Stimulated activated CD4-positive, alpha-beta T cell treated with anti-CD3 and anti-CD28 coated beads, Interleukin-4, amount 100 ng/mL, for 4 hours (primary cell): ENCODE data around the gene PDE8A.
"Not testable (repeated sequence)": the region's sequence is repeated elsewhere in the genome, so short reads cannot be mapped to it uniquely, and the experiment has no call there.

Experiments used
- DNase-seq, 2 experiments: peaks; one replicate each; pipeline ENCODE4 v3.0.0-alpha.2; 2020

PDE8A gene

DNA sequence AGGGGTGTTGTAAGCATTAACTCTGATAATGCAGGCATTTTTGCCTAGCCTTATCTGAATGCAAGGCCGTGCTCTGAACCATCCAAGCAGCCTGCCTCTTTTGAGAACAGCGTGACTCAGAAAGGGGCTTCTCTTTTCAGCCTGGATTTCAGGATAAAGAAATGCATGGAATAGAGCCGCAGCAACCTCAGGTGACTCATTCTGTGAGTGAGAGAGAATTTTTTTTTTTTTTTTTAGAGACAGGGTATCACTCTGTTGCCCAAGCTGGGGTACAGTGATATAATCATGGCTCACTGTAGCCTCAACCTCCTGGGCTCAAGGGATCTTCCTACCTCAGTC, 20.6 kb upstream of the PDE8A start:
- DNase-seq: no peak

DNA sequence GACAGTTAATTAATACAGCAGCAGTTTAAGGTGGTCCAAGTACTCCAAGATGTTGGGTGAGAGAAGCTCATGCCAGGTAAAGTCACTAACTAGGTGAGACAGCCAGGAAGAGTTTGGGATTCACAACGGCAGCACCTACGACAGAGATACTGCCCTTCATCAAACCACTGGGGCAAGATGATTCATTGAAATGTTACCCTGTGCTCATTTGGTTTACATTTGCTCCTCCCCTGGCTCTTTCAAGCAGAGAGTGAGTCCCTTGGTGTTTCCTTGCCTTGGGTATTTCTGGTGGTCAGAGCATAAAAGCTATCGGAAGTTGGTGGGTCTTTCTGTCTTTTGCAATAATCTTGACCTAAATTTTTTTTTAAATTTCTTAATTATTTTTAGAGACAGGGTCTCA, 19.9 kb upstream of the PDE8A start:
- DNase-seq: no peak

DNA sequence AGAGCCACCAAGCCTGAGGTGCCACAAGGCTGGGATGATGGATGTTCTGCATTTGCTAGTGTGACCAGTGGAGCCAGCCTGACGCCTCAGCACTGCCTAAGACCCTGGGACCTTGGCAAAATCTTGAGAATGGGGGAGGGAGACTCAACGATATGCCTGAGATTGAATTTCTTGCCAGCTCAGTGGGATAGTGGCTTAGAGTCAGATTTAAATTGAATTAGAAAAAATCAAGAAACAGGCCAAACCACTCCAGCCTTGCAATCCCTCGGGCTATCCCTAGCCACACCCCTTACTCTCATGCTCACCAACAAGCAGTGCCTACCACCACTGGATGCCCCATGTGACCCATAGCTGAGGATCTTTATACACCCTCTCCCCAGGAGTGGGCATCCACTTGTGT, 18.7 kb upstream of the PDE8A start:
- DNase-seq: no peak

DNA sequence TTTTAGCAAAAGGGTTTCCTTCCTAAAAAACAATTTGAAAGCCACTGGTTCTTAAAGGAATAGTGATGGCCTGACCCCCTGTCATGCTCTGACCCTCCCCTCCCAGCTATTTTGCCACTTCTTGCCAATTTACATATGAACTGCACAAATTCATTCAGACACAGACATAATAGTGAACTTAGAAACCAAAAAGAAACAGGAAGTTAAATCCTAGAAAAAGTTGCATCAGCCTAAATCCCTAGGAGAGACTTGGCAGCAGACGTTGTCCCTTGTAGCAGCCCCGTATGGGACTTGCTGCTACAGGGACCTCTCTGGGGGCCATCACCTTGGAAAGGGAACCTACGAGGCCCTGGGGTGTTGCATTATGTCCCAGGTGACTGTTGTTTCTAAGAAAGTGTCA, 14.3 kb upstream of the PDE8A start:
- no peak for DNase-seq

DNA sequence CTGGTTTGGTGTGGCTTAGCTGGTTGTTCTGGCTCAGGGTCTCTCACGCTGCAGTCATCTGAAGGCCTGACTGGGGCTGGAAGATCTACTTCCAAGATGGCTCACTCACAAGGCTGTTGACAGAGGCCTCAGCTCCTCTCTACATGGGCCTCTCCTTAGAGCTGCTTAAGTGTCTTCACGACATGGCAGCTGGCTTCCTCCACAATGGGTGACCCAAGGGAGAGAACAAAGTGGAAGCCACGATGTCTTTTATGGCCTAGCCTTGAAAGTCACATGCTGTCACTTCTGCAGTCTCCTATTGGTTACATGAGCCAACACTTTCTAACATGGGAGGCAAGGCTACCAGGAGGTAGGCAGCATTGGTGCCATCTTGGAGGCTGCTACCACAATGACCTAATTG, 13.4 kb upstream of the PDE8A start:
- no peak for DNase-seq

DNA sequence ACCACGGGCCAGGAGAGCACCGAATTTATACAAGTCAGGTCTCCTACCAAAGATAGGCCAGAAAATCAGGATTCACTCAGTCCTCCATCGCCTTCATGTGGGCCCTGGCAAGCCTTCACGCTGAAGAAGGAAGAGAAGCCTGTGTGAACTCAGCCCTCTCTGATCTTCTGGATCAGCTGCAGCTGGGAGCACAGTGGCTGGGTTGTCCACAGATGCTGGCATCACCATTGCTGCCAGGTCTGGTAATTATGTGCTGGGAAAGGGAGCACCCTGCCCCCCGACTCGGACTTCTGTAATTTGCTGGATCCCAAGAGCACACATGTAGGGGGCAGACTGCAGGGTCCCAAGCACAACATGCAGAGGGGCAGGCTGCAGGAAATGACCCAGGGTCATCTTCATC, 12.4 kb upstream of the PDE8A start:
- no peak for DNase-seq

DNA sequence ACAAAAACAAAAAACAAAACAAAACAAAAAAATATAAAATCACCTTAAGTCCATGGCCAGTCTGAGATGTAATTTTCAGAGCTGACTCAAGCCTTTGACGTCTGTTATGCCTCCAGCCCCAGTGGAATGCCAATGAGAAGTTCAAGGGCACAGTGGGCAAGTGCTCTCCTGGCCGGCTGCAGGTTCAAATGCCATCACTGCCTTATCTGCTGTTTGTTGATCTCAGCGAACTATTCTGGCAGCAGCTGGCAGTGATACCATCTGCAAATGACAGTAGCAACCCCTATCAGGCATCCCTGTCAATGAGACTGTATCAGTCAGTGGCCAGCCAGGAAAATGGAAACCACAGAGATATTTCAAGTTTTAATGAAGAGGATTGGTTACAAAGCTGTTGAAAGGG, 10.8 kb upstream of the PDE8A start:
- DNase-seq: no peak

DNA sequence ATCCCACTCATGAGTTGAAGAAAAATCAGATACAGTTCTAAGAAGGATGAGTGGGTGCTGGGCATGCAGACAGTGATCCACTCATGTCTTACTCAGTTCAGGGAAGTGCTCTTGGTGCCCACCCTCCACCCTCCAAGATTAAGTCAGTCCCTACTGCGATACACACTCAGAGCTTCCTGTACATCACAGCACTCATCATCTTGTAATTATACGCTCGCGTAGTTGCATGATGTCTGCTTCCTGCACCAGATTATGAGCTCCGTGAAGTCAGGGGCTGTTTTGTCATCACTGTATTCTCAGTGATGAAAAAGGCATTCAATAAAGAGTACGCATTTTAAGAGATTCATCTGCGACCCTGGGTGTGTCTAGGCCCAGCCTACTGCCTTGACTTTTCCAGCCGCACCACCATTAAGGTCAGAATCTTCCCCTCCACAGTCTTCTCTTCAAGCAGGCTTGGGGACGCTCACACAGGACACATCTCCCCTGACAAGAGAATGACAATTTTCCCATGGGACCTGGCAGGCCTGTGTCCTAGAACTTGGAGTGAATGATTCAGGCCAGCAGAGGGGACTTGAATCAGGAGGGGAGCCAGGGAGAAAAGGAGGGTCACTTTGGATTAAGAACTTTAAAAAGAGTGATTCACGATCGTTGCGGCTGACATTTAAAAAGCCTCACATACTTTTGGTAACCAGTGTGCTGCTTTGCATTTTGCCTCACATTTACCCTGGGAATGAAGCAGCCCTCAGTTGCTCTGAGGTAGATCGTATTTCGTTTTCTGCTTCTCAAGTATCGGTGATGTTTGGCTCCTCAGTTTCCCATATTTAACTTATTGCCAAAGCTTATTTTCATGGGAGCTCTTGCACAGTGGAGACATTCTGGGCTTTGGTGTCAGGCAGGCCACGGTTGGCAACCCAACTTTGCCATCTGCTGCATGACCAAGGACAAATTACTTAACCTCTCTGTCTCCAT, 7.9 kb upstream of the PDE8A start:
- DNase-seq: no peak

DNA sequence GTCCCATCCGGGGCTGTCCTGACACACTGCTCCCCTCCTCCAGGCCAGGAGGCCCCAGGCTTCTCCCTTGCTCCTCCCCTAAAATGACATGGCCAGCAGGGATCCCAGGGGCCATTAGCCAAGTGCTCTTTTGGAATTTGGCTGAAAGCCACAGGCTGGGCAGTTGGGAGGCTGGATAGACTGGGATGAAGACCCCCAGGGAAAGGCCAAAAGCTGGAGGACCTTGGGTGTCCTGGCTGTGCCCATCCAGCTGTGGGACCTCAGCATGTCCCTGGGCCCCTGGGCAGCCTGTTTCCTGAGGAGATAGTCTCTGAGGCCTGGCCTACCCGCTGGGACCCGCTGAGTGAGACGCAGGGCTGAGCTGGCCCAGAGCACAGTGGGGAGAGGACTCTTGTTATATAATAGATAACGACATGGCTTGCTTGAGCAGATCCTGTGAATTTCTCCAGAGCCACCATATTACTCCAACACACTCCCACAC, 5.7 kb upstream of the PDE8A start:
- DNase-seq: no peak

DNA sequence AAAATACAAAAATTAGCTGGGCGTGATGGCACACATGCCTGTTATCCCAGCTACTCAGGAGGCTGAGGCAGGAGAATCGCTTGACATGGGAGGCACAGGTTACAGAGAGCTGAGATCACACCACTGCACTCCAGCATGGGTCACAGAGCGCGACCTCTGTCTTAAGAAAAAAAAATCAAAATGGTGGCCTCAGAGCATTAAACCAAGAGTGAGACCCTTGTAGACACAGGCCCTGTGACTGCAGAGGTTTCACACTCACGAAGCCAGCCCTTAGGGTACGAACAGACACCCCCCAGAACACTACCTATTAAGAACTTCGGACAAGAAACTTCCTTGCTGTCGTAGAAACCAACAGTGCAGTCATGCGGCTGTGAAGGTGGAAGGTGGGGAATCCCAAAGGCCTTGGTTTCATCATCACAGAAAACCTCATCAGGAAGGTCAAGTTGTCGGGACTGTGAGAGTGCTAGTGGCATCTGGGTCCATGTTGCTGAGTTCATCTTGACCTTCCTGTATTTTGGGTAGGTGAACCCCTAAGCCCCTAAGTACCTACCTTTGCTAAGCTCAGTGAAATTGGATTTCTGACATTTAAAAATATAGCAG, 4.8 kb upstream of the PDE8A start:
- DNase-seq: no peak

DNA sequence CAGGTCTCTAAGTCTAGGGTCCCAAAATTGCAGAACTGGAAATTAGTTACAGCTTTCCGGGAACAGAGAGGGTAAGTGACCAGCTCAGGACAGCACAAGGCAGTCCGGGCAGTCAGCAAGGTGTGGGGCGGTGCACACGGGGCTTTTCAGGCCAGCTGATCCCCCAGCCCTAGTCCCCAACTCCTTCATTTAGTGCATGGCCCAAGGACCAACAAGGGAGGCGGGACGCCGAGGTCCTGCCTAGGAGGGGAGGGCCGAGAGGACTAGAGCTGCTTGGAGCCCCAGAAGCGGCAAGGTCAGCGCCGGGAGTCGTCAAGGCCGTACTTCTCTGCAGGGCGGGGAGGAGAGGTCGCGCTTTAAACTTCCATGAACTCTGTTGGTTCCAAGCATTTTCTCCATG, 2.0 kb upstream of the PDE8A start:
- no peak for DNase-seq

DNA sequence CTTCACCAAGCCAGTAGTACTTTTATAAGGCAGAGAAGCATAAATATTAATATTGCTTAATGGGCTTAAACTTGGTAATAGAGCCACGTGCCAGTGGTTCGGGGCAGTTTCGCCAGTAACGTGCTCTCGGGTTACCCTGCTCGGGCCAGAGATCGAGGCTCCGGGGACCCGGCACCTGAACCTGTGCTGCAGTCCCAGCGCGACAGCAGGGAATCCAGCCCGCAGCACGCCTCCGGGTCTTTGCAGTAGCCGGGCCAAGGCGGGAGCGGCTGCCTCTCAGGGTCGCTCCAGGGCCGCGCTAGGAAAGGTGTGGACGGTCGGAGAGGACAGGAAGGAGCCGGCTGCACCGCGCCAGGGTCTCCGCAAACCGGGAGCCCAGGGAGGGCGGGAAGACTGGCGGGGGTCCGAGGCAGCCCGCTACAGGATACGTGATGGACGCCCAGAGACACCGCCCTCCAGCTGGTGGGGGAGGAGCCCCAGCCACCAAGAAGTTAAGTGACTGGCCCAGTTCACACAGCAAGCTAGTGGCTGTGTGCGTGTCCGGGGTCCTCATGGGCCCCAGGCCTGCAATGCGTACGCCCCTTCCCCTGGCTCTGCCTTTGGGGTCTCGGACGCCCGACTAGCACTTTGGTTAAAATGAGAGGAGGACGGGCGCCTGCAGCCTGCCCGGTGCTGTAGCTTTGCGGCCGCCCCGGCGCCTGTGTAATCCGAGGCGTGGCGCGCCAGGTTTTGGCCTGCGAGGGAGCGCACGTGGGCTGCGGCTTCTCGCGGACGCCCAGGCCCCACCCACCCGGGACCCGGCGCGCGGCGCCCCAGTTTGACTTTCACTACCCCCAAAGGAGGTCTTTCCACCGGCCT, 1.2 kb upstream of the PDE8A start:
- DNase-seq: peak; percentile 78 to 83

DNA sequence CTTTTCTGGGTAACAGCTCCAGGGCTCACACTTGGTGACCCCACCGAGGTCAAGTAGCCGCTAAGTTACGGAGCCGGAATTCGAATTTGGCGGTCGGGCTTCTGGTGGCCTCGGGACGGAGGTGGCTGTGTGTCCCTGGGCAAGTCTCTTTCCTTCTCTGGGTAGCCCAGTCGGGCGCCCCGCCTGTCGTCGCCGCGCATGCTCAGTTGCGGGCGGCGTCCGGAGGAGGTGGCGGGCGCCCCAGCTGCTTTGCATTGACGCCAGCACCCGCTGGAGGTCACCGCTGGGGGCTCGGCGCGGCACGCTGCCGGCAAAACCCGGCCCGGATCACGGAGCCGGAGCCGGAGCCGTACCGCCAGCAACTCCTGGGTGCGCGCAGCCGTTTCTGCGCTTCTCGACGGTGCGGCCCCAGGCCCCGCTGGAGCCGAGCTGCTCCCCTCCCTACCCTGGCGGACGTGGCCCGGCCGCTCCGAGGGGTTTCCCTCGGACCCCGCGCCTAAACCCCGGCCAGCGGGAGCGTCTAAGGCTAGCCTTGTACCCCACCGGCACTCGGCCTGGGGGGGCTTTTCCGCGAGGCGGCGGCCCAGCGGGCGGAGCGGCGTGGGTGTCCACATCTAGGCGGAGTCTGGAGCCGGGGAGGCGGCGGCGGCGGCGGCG, 474 bp upstream of the PDE8A start:
- peak; percentile 95 to 96 for DNase-seq

DNA sequence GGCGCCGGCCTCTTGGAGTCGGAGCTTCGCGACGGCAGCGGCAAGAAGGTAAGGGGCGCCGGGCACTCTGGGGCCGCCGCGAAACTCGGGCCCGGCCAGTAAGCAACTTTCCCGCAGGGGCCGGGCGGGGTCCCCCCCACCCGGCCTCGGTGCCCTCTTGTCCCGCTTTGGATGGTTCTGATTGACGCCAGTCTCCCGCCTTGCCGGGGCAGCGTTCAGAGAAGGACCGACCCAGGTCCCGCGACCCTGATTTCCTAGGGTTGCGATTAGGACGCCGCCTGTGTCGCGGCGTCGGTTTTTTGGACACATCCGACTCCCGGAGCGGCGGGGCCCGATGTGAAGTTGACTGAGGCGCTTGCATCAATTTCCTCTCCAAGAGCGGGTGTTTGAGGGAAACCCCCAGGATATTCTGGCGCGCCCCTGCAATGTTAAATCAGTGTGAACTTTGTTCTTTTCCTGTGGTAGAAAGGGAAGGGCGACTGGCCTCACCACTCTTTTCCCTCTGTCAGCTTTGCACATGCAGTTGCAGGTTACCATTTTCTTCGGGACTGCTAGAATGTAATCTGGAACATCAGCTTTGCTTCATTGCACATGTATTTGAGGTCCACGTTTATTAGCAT, 755 bp downstream of the PDE8A start:
- peak; percentile 31 to 40 for DNase-seq

DNA sequence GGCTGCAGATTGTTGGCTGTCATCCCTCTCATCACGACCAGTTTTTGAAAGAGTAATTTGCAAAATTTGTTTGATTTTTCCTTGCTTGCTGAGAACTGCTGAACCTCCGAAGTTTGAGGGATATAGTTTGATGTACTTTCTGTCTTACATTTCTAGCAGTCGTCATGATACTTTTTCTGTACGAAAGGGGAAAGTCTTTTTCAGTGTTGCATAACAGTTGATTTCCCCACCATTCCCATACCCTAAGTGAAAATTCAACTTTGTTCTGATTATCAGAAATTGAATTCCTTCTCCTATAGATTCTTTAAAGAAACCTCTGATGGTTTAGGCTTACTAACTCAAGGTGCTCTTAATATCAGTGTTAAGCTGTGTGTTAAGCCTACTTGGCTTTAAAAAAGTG, 1.6 kb downstream of the PDE8A start:
- DNase-seq: no peak

DNA sequence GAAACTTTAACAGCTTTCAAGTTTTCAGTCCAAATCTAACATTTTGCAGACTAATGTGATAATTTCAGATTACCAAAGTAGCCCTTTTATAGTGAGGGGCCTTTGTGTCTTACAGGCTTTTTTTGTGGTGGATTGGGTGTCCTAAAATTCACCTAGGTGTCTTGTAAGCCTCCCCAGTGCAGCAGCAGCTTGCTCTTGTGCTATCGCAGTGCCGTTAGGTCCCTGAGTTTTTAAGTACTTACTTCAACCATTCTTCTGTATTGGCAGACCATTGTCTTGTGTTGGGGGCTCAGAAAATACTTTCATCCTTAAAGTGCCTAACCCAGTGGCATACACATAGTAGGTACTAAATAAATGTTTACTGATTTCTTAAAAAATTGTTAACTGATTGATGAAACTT, 2.1 kb downstream of the PDE8A start:
- no peak for DNase-seq

DNA sequence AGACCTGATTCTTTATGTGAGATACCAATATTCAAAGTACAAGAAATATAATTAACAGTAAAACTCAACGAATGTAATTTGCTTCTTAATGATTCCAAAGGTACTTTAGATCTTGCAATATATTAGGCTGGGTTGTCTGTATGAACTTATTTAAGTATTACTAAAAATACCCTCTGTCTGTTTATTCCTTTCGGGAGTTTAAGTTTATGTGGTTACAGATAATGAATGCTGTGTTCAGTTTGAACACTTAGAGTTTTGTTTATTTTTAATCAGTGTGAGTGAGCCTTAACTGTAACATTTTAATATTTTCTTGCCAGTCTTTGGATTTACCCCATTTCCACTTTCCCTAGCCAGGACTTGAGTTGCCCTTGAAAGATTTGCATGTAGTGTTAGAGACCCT, 3.5 kb downstream of the PDE8A start:
- DNase-seq: no peak

DNA sequence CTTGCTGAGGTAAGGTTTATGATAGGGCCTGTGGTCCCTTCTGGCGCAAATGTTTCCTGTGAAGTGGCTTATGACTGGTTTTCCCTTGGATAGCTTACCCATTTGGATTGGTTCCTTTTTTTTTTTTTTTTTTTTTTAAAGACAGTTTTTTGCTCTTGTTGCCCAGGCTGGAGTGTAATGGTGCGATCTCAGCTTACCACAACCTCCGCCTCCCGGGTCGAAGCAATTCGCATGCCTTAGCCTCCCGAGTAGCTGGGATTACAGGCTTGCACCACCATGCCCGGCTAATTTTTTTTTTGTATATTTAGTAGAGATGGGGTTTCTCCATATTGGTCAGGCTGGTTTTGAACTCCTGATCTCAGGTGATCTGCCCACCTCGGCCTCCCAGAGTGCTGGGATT, 5.7 kb downstream of the PDE8A start:
- not testable (repeated sequence) for DNase-seq

DNA sequence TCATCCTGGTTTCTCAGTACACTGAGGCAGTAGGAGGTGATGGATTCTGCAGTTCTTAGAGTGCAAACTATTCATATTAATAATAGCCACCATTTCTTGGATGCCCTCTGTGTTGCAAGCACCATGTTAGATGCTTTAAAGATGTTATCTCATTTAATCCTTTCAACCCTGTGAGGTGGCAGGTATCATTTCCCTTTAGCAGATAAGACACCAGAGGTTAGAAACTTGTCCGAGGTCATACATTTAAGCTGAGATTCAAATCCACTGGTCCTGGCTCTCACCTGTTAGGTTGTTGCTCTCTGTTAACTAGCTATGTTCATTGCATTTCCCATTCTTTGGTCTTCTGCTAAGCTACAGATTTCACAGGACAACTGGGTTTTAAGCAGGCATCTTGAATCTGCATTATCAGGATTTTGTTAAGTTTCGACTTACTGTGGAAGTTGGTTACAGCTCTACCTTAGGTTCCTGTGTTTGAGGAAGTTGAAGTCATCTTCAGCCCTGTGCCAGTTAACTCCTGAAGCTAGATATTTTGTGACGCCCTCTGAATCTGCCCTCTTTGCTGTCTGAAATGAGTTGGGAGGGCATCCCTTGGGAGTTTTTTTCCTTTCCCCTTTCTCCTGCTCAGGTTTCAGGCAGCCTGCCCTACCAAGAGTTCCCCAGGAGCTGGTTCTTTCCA, 6.4 kb downstream of the PDE8A start:
- DNase-seq: no peak

DNA sequence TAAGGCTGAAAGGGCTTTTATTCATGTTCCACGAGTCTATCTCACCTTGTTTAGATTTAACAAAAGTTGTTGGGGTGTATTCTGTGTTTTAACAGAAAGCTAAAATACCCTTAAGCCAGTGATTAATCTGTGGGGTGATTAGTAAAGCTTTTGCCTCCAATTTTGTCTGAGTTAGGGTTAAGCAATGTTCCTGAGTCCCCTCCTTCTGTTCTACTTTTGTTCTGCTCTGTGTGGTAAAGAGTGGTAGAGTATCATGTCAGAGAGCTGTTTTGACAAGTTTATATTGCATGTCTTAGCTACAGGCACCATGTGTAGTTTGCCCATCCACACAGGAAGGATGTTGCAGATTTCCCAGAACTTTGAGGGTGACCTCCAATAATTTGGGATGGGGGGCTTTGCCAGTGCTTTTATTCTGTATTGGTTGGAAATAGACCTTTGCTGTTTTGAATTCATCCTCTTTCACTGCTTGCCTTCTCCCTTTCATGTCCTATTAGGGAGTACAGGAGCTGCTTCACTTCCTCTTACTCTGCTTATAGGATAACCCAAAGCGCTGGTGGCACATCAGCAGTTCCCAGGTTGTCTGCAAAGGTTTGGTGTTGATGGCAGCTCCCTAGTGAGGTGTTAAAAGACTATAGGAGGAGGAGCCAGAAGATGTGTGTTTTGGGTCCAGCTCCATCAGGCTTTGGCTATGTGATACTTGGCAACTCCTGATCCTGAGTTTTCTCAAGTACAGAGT, 7.4 kb downstream of the PDE8A start:
- DNase-seq: no peak

DNA sequence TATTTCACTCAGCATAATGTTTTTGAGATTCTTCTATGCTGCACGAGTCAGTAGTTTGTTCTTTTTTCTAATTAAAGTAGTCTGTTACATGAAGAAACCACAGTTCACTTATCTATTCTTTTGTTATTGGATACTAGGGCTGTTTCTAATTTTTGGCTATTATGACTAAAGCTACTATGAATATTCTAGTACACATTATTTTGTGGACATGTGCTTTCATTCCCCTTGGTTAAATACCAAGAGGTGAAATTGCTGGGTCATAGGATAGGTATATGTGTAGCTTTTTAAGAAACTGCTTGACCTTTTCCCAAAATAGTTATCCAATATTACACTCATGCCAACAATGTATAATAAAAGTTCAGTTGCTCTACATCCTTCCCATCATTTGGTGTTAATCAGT, 8.9 kb downstream of the PDE8A start:
- no peak for DNase-seq
